ENCODE results near the gene R3HDML. TPM values are rescaled to one million over a fixed set of nuclear protein-coding genes. Genes with fewer than 3 reads are reported as not detected.

The R3HDML gene
- total RNA-seq, 2 donors from 2014 or later = not detected

DNA sequence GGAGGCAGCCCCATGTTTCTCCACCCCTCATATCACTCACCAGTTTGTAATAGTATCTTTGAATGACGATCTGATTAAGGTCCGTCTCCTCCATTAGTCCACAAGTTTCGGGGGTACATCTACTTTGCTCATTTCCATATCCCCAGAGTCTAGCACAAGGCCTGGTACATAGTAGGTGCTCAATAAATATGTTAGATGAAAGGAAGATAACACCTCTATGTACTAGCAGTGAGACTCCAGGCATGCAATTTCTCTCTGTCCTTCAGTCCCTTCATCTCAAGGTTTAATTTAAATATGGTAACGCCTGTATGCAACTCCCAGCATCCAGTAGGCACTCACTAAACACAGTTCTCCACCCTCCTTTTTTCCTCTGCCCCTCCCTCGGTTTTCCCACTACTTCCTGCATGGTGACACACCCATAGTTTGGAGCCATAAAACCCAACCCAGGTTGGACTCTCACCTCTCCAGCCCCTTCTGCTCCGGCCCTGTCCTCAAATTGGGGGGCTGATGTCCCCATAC is 18.2 kb downstream of the R3HDML start:
- no peak for ATAC-seq
- Mint-ChIP-seq H3K36me3 (no peaks in the 10 kb centered on the region), H3K27ac (no peak overlapping the region), H3K9me3 (no peaks in the 10 kb centered on the region)
- no peak for DNase-seq (ENCODE audit: low spot score in 2 of 2)

DNA sequence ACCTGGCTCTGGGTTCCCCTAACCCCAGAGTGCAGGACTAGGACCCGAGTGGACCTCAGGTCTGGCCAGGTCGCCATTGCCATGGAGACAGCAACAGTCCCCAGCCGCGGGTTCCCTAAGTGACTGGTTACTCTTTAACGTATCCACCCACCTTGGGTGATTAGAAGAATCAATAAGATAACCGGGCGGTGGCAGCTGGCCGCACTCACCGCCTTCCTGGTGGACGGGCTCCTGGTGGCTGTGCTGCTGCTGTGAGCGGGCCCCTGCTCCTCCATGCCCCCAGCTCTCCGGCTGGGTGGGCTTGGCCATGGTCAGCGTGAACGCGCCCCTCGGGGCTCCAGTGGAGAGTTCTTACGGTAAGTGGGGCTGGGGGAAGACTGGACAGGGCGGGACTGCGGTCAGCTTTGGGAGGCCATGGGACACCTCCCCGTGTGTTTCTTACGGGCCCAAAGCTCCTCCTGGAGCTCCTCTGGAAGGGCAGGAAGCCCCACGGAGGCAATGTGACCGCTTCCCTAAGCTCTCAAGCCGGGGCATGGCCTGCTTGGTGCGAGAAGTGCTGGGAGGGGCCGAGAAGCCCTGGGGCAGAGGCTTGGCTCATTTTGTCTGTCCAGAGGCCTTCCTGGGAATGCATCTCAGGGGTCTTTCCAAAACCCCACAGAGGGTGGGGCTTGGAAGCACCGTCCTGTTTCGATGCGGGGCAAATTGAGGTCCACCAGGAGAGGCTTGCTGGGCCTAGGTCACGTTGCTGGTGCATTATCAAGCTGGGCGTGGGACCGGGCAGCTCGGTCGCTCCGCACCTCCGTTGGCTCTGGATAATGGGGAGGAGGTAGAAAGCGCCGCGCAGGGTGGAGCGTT is 18.9 kb downstream of the R3HDML start, which contains the start of gene HNF4A:
TSS of gene HNF4A (plus strand) at position 202 of the 855 bp plus-strand sequence. CDS start at position 308, 106 bp downstream.
- Mint-ChIP-seq H3K9me3 (no peaks in the 10 kb centered on the region), H3K36me3 (no peaks in the 10 kb centered on the region), H3K27ac (no peak within 1 kb of the TSS)
- ATAC-seq (no peak), DNase-seq (ENCODE audit: low spot score in 2 of 2) (no peak)

DNA sequence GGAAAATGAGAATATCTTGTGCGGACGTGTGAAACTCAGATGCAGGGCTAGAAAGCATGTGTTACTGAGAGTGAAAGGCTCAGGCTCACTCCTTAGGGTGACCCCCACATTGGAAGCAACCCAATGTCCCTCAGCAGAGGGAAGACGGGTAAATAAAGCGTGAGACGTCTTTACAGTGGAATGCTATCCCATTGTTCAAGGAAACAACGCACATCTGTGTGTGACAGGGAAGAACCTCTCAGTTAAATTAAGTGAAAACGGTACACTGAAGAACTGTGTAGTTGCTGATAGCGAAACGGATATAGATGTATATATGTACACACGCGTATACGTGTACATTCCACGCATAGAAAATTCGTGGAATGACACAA is 19.5 kb downstream of the R3HDML start:
- DNase-seq (ENCODE audit: low spot score in 2 of 2) (no peak), ATAC-seq (no peak)
- Mint-ChIP-seq H3K9me3 (no peaks in the 10 kb centered on the region), H3K27ac (no peak overlapping the region), H3K36me3 (no peaks in the 10 kb centered on the region)

DNA sequence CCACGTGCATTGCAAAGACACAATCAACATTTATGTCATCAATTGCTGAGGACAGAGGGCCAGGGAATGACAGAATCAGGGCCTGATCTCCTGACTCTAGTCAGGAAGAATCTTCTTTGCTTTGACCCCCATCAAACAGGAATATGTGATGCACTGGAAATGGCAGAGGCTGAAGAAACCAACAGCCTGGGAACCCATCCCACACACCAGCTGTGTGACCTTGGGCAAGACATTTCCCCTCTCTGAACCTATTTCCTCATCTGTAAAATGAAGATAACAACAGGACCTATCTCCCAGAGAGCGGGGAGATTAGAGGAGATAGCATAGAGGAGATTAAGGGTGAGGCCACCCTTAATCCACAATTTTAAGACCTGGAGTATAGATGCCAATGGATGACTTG is 20.2 kb downstream of the R3HDML start:
- DNase-seq (ENCODE audit: low spot score in 2 of 2) (no peak), ATAC-seq (no peak)
- H3K36me3 Mint-ChIP-seq = no peaks in the 10 kb centered on the region
- H3K27ac Mint-ChIP-seq = no peak overlapping the region
- H3K9me3 Mint-ChIP-seq = no peaks in the 10 kb centered on the region

DNA sequence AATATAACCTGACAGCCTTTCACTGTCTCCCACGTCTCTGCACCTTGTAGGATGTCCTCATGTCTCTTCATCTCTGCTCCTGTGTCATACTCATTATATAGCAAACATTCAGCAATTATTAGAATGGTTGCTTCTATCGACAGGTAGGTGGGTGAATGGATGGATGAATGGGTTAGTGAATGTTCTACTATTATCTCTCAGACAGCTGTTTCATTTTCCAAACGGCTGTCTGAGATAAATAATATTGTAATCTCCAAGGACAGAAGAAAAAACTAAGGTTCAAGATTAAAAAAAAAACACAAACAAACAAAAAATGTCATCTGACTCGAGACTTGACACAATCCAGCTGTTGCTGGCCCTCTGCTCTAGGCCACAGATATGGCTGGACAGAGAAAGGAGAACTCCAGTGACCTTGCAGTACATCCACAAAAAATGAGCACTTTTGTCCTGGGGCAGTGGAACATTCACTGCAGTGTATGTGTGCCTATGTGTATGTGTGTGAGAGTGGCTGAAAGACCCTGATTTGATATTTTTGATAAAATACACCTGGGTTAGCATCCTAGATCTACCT is 20.8 kb downstream of the R3HDML start:
- H3K36me3 Mint-ChIP-seq = no peaks in the 10 kb centered on the region
- no peak for ATAC-seq
- H3K9me3 Mint-ChIP-seq = no peaks in the 10 kb centered on the region
- H3K27ac Mint-ChIP-seq = no peak overlapping the region
- DNase-seq (ENCODE audit: low spot score in 2 of 2) = no peak

DNA sequence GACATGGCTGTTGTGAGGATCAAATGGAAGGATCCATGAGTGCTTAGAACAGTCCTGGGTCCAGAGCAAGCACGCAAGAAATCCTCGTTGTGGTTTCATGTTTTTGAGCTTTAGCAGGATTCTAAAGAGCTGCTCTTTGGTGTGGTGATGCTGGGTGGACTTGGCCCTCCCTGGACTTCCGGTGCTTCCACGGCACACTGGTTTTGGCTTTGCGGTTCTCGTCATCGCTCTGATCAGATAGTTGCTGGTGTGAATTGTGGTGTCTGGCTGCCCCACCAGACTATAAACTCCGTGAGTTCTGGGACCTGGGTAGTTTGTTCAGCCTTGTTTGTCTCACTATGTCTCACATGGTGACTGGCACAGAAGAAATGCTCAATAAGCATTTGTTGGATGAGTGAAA is 21.9 kb downstream of the R3HDML start:
- H3K36me3 Mint-ChIP-seq = no peaks in the 10 kb centered on the region
- ATAC-seq = no peak
- no peak for DNase-seq (ENCODE audit: low spot score in 2 of 2)
- no peaks in the 10 kb centered on the region for H3K9me3 Mint-ChIP-seq
- no peak overlapping the region for H3K27ac Mint-ChIP-seq

GRCh38 chr20:44360221-44360620 is 23.4 kb downstream of the R3HDML start:
- Mint-ChIP-seq H3K9me3 (no peaks in the 10 kb centered on the region), H3K27ac (no peak overlapping the region), H3K36me3 (no peaks in the 10 kb centered on the region)
- no peak for DNase-seq (ENCODE audit: low spot score in 2 of 2)
- ATAC-seq = no peak

GRCh38 chr20:44361021-44361420 is 24.2 kb downstream of the R3HDML start:
- DNase-seq (ENCODE audit: low spot score in 2 of 2) (no peak), ATAC-seq (no peak)
- Mint-ChIP-seq H3K27ac (no peak overlapping the region), H3K36me3 (no peaks in the 10 kb centered on the region), H3K9me3 (no peaks in the 10 kb centered on the region)

GRCh38 chr20:44362466-44362940 is 25.7 kb downstream of the R3HDML start:
- H3K9me3 Mint-ChIP-seq = no peaks in the 10 kb centered on the region
- DNase-seq (ENCODE audit: low spot score in 2 of 2) (no peak), ATAC-seq (no peak)
- H3K36me3 Mint-ChIP-seq = no peaks in the 10 kb centered on the region
- H3K27ac Mint-ChIP-seq = no peak overlapping the region

DNA sequence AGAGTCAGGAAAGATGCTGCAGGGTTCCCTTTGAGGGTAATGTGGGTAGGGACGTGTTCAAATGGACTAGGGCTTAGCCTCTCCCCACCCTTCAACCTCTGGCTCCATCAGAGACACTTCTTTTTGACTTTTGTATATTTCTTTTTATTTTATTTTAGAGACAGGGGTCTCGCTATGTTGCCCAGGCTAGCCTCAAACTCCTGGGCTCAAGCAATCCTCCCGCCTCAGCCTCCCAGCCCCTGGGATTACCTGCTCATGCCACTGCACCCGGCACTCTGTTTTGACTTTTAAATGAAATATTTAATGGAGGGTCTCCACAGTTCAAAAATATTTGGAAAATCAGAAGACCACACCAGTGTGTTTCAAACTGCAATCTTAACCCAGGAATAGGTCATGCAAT is 27.2 kb downstream of the R3HDML start:
- Mint-ChIP-seq H3K36me3 (no peaks in the 10 kb centered on the region), H3K9me3 (no peaks in the 10 kb centered on the region), H3K27ac (no peak overlapping the region)
- ATAC-seq (no peak), DNase-seq (ENCODE audit: low spot score in 2 of 2) (no peak)

- no peak overlapping the region for H3K27ac Mint-ChIP-seq
- DNase-seq (ENCODE audit: low spot score in 2 of 2) (no peak), ATAC-seq (no peak)
- H3K36me3 Mint-ChIP-seq = no peaks in the 10 kb centered on the region
- H3K9me3 Mint-ChIP-seq = no peaks in the 10 kb centered on the region
These were observed 27.9 kb downstream of the R3HDML start for GRCh38 chr20:44364780-44365179.

- H3K36me3 Mint-ChIP-seq = no peaks in the 10 kb centered on the region
- H3K9me3 Mint-ChIP-seq = no peaks in the 10 kb centered on the region
- H3K27ac Mint-ChIP-seq = no peak overlapping the region
- ATAC-seq (no peak), DNase-seq (ENCODE audit: low spot score in 2 of 2) (no peak)
These were observed 30.9 kb downstream of the R3HDML start for GRCh38 chr20:44367746-44368145.

DNA sequence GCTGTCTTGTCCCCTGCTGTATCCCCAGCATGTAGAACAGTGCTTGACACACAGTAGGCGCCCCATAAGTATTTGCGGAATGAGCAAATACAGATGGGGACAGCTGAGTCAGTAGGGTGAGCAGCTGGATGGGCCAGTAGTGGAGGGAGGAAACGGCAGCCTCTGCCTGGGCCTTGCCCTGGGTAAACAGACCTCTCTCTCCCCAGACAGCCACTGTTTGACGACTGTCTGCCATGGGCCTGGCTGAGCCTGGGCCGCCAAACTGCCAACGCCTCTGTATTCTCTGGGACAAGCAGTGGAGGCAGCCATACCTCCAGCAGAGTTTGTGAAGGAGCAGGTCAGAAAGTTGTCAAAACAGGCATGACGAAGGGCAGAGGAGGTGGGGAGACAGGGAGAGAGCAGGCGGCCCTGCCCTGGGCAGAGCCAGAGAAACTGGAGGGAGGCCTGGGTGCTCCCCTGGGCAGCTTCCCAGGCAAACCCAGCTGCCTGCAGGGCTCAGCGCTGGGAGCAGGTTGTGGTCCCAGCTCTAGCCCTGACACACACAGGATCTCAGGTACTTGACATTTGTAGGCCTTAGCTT is 33.9 kb downstream of the R3HDML start:
- H3K36me3 Mint-ChIP-seq = no peaks in the 10 kb centered on the region
- DNase-seq (ENCODE audit: low spot score in 2 of 2) (no peak), ATAC-seq (no peak)
- H3K27ac Mint-ChIP-seq = no peak overlapping the region
- H3K9me3 Mint-ChIP-seq = no peaks in the 10 kb centered on the region

- Mint-ChIP-seq H3K27ac (no peak overlapping the region), H3K36me3 (no peaks in the 10 kb centered on the region), H3K9me3 (no peaks in the 10 kb centered on the region)
- ATAC-seq = no peak
- no peak for DNase-seq (ENCODE audit: low spot score in 2 of 2)
These were observed 45.8 kb downstream of the R3HDML start for GRCh38 chr20:44382641-44383040.

DNA sequence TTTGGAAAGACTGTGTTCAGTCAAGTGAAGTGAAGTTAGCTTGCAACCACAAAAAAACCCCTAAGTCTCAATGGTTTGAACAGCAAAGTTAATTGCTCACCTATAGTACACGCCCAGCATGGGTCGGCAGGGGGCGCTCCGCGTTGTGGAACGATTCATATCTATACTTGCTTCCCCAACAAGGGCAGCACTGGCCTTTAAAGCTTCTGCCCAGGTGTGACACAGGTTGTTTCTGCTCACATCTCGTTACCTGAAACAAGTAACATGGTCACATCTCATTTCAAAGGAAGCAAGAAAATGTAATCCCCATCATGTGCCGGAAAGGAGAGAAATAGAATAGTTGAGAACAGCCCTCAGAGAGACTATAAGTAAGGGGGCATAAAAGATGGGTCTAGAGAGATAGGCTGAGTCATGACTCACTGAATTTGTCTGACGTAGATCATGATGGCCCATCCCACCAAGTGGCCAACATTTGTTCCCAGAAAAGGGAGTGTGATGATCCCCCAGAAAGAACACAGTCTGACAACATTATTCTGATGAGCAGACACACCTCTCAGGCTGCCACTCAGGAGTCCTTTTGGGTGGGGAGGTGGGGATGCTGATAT is 47.7 kb downstream of the R3HDML start:
- no peaks in the 10 kb centered on the region for H3K36me3 Mint-ChIP-seq
- H3K9me3 Mint-ChIP-seq = no peaks in the 10 kb centered on the region
- DNase-seq (ENCODE audit: low spot score in 2 of 2) = peak; percentile 67 to 90
- ATAC-seq = peak; percentile 75 to 77
- H3K27ac Mint-ChIP-seq = no peak overlapping the region

DNA sequence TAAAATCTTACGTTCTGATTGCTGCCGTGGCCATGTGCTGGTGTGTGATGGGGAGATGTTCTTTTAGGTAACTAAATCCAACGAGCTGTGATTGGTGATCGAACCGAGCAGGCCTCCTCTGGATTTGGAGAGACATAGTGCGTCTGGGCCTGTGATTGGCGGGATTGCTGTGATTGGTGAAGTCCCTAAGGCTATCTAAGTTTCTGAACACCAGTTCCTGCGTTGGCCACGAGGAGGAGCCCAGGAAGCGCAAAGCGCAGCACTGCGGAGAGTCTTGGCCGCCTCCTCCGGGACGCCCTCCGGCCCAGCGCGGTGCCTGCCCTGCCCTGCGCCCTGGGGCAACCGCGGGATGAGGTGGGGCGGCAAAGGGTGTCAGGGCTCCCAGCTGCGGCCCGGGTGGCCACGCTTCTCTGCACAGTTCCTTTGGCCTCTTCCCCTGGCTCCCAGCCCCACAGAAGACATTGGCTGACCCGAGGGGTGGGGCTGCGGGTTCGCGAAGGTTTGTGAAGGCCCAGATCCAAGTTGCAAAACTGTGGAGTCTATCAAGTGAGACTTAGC is 51.7 kb downstream of the R3HDML start:
- ATAC-seq = peak; percentile 92 to 93
- peak; percentile 74 to 77 for DNase-seq (ENCODE audit: low spot score in 2 of 2)
- no peaks in the 10 kb centered on the region for H3K9me3 Mint-ChIP-seq
- no peak overlapping the region for H3K27ac Mint-ChIP-seq
- H3K36me3 Mint-ChIP-seq = no peaks in the 10 kb centered on the region

DNA sequence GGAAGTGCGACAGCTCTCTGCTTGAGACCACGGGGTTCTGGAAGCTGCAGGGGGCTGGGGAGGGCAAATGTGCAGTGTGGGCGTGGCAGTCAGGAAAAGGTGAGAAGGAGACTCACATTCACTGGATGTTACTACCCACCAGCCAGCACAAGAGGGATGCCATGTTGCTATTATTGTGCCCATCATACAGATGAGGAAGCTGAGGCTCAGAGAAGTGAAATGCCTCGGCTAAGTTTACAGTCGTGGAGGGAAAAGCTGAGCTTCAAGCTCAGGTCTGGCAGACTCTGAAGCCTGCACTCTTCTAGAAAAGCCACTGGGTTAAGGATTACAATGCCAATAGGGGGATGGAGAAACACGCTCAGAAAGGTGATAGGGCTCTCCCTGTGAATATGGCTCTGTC is 53.0 kb downstream of the R3HDML start:
- ATAC-seq = no peak
- Mint-ChIP-seq H3K27ac (no peak overlapping the region), H3K9me3 (no peaks in the 10 kb centered on the region), H3K36me3 (no peaks in the 10 kb centered on the region)
- no peak for DNase-seq (ENCODE audit: low spot score in 2 of 2)

Data from activated naive CD4-positive, alpha-beta T cell treated with anti-CD3 and anti-CD28 coated beads, Interleukin-2, amount 50 U/mL, for 72 hours (primary cell).